Measurements from ENCODE around the gene POLH. TPM values are rescaled to one million over a fixed set of nuclear protein-coding genes. Genes with fewer than 3 reads are reported as not detected.

Gene POLH
- total and polyA plus RNA-seq, 2 experiments from 2014 or later: 5.8 to 7.9 TPM

DNA sequence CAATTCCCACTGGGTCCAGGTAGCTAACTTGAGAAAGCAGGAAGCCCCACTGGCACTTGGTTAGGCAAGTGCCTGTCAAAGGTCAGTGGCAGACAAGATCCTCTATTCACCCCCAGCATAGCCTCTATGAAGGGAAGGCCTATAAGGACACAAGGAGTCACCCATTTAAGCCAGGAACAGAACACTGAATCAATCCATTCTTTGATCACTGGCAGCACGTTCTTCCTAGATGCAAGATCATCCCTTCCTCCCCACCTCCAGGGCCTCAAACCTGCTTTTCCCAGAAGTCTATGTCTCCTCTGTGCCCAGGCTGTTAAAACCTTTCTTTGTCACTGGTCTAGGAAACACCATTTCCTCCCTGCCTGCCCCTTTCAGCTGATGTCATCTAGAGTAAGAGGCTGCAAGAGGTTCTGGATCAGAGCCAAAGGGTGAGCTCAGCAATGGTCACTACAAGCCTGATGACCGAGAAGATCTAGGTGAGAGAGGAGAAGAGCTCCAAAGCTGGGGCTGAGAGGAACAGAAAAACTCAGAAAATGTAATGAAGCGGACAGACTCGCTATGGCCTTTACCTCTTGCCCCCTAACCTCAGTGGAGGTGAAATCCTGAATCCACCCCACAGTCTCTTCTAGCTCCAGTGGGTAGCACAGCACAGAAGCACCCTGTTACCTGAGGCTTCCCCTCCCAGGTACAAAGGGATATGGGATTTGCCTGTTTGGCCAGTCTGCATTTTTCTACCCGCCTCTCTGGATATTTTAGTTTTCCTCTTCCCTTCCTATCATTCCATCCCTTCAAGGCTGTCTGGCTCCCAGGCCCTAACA, 51.2 kb downstream of the POLH start (continued):
- TF ChIP-seq, protein P1, sequence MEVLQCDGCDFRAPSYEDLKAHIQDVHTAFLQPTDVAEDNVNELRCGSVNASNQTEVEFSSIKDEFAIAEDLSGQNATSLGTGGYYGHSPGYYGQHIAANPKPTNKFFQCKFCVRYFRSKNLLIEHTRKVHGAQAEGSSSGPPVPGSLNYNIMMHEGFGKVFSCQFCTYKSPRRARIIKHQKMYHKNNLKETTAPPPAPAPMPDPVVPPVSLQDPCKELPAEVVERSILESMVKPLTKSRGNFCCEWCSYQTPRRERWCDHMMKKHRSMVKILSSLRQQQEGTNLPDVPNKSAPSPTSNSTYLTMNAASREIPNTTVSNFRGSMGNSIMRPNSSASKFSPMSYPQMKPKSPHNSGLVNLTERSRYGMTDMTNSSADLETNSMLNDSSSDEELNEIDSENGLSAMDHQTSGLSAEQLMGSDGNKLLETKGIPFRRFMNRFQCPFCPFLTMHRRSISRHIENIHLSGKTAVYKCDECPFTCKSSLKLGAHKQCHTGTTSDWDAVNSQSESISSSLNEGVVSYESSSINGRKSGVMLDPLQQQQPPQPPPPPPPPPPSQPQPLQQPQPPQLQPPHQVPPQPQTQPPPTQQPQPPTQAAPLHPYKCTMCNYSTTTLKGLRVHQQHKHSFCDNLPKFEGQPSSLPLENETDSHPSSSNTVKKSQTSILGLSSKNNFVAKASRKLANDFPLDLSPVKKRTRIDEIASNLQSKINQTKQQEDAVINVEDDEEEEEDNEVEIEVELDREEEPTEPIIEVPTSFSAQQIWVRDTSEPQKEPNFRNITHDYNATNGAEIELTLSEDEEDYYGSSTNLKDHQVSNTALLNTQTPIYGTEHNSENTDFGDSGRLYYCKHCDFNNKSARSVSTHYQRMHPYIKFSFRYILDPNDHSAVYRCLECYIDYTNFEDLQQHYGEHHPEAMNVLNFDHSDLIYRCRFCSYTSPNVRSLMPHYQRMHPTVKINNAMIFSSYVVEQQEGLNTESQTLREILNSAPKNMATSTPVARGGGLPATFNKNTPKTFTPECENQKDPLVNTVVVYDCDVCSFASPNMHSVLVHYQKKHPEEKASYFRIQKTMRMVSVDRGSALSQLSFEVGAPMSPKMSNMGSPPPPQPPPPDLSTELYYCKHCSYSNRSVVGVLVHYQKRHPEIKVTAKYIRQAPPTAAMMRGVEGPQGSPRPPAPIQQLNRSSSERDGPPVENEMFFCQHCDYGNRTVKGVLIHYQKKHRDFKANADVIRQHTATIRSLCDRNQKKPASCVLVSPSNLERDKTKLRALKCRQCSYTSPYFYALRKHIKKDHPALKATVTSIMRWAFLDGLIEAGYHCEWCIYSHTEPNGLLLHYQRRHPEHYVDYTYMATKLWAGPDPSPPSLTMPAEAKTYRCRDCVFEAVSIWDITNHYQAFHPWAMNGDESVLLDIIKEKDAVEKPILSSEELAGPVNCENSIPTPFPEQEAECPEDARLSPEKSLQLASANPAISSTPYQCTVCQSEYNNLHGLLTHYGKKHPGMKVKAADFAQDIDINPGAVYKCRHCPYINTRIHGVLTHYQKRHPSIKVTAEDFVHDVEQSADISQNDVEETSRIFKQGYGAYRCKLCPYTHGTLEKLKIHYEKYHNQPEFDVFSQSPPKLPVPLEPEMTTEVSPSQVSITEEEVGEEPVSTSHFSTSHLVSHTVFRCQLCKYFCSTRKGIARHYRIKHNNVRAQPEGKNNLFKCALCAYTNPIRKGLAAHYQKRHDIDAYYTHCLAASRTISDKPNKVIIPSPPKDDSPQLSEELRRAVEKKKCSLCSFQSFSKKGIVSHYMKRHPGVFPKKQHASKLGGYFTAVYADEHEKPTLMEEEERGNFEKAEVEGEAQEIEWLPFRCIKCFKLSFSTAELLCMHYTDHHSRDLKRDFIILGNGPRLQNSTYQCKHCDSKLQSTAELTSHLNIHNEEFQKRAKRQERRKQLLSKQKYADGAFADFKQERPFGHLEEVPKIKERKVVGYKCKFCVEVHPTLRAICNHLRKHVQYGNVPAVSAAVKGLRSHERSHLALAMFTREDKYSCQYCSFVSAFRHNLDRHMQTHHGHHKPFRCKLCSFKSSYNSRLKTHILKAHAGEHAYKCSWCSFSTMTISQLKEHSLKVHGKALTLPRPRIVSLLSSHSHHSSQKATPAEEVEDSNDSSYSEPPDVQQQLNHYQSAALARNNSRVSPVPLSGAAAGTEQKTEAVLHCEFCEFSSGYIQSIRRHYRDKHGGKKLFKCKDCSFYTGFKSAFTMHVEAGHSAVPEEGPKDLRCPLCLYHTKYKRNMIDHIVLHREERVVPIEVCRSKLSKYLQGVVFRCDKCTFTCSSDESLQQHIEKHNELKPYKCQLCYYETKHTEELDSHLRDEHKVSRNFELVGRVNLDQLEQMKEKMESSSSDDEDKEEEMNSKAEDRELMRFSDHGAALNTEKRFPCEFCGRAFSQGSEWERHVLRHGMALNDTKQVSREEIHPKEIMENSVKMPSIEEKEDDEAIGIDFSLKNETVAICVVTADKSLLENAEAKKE (CRISPR knock-in tag; IDR thresholded peaks at IDR 0.05): no peak
- TF ChIP-seq CREB1 (CRISPR knock-in tag; IDR thresholded peaks at IDR 0.05; ENCODE audit: low read depth) (no peak), ZNF331 (CRISPR knock-in tag; IDR thresholded peaks at IDR 0.05; ENCODE audit: low read depth) (no peak), EZH2 (IDR thresholded peaks at IDR 0.05; ENCODE audit: low read depth, unreplicated experiment) (no peak)
- TF ChIP-seq, protein P2, sequence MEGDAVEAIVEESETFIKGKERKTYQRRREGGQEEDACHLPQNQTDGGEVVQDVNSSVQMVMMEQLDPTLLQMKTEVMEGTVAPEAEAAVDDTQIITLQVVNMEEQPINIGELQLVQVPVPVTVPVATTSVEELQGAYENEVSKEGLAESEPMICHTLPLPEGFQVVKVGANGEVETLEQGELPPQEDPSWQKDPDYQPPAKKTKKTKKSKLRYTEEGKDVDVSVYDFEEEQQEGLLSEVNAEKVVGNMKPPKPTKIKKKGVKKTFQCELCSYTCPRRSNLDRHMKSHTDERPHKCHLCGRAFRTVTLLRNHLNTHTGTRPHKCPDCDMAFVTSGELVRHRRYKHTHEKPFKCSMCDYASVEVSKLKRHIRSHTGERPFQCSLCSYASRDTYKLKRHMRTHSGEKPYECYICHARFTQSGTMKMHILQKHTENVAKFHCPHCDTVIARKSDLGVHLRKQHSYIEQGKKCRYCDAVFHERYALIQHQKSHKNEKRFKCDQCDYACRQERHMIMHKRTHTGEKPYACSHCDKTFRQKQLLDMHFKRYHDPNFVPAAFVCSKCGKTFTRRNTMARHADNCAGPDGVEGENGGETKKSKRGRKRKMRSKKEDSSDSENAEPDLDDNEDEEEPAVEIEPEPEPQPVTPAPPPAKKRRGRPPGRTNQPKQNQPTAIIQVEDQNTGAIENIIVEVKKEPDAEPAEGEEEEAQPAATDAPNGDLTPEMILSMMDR (conservative IDR thresholded peaks at IDR 0.05; ENCODE audit: low read depth in 2 of 2): no peak

Measured in GM23338 (cell line).